Measurements from ENCODE around the gene PCBP3. TPM values are rescaled to one million over a fixed set of nuclear protein-coding genes. Genes with fewer than 3 reads are reported as not detected.

Gene PCBP3
- polyA plus RNA-seq, 1 donor from 2014 or later, result 1.7 TPM

DNA sequence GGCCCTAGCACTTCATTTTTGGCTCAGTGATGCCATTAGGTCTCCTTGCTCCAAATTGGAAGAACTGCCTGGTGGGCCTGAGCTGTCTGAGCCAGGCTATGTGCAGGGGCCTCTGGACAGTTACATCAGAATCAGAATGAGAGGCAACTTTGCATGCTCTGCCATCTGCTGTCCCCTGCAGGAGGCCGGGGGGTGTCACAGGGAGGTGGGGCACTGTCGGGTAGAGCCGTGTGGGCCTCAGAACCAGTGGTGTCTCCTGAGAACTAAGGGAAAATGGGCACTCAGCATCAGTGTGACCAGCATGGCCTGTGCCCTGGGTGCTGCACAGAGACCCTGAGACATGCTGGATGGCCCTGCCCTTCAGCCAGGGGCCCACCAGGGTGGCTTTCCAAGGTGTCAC lies 291.0 kb downstream of the PCBP3 start:
- no peaks in the 10 kb centered on the region for H3K27me3 ChIP-seq (ENCODE audit: insufficient read depth, low read depth, low read length)
- H3K9me2 ChIP-seq (ENCODE audit: insufficient read depth, low read length), result no peaks in the 10 kb centered on the region
- H3K9ac ChIP-seq (ENCODE audit: low read length), result no peak overlapping the region
- no peak overlapping the region for H3K27ac ChIP-seq (ENCODE audit: low read length)
- no peaks in the 10 kb centered on the region for H3F3A ChIP-seq (ENCODE audit: insufficient read depth, low read length, poor library complexity, severe bottlenecking)
- TF ChIP-seq MXI1 (conservative IDR thresholded peaks at IDR 0.05; ENCODE audit: poor library complexity, severe bottlenecking) (no peak), EP300 (conservative IDR thresholded peaks at IDR 0.05; ENCODE audit: poor library complexity, severe bottlenecking) (no peak), SMC3 (conservative IDR thresholded peaks at IDR 0.05; ENCODE audit: poor library complexity) (no peak), TAF1 (IDR thresholded peaks at IDR 0.05; ENCODE audit: low read depth) (no peak), EZH2 (IDR thresholded peaks at IDR 0.05; ENCODE audit: borderline replicate concordance, insufficient read depth, low read length, poor library complexity, severe bottlenecking) (no peak), RAD21 (conservative IDR thresholded peaks at IDR 0.05) (no peak), POLR2AphosphoS5 (IDR thresholded peaks at IDR 0.05) (no peak)
- TF ChIP-seq, protein P1, sequence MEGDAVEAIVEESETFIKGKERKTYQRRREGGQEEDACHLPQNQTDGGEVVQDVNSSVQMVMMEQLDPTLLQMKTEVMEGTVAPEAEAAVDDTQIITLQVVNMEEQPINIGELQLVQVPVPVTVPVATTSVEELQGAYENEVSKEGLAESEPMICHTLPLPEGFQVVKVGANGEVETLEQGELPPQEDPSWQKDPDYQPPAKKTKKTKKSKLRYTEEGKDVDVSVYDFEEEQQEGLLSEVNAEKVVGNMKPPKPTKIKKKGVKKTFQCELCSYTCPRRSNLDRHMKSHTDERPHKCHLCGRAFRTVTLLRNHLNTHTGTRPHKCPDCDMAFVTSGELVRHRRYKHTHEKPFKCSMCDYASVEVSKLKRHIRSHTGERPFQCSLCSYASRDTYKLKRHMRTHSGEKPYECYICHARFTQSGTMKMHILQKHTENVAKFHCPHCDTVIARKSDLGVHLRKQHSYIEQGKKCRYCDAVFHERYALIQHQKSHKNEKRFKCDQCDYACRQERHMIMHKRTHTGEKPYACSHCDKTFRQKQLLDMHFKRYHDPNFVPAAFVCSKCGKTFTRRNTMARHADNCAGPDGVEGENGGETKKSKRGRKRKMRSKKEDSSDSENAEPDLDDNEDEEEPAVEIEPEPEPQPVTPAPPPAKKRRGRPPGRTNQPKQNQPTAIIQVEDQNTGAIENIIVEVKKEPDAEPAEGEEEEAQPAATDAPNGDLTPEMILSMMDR (IDR thresholded peaks at IDR 0.05; ENCODE audit: poor library complexity, severe bottlenecking), result no peak
- TF ChIP-seq, protein P2, sequence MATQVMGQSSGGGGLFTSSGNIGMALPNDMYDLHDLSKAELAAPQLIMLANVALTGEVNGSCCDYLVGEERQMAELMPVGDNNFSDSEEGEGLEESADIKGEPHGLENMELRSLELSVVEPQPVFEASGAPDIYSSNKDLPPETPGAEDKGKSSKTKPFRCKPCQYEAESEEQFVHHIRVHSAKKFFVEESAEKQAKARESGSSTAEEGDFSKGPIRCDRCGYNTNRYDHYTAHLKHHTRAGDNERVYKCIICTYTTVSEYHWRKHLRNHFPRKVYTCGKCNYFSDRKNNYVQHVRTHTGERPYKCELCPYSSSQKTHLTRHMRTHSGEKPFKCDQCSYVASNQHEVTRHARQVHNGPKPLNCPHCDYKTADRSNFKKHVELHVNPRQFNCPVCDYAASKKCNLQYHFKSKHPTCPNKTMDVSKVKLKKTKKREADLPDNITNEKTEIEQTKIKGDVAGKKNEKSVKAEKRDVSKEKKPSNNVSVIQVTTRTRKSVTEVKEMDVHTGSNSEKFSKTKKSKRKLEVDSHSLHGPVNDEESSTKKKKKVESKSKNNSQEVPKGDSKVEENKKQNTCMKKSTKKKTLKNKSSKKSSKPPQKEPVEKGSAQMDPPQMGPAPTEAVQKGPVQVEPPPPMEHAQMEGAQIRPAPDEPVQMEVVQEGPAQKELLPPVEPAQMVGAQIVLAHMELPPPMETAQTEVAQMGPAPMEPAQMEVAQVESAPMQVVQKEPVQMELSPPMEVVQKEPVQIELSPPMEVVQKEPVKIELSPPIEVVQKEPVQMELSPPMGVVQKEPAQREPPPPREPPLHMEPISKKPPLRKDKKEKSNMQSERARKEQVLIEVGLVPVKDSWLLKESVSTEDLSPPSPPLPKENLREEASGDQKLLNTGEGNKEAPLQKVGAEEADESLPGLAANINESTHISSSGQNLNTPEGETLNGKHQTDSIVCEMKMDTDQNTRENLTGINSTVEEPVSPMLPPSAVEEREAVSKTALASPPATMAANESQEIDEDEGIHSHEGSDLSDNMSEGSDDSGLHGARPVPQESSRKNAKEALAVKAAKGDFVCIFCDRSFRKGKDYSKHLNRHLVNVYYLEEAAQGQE (IDR thresholded peaks at IDR 0.05; ENCODE audit: borderline replicate concordance), result no peak
- H4K20me1 ChIP-seq (ENCODE audit: insufficient read depth), result no peaks in the 10 kb centered on the region
- peaks cover 7% of the 10 kb centered on the region for H3K9me3 ChIP-seq (ENCODE audit: low read length)
- no peaks in the 10 kb centered on the region for H3K36me3 ChIP-seq (ENCODE audit: insufficient read depth, low read length)
- no peak overlapping the region for H2AFZ ChIP-seq (ENCODE audit: low read depth, low read length)
- no peak overlapping the region for H3K4me2 ChIP-seq (ENCODE audit: low read length)
- H3K4me3 ChIP-seq (ENCODE audit: low read length), result no peak overlapping the region
- no peaks in the 10 kb centered on the region for H3K79me2 ChIP-seq (replicated peaks; ENCODE audit: insufficient read depth, low read length)

DNA sequence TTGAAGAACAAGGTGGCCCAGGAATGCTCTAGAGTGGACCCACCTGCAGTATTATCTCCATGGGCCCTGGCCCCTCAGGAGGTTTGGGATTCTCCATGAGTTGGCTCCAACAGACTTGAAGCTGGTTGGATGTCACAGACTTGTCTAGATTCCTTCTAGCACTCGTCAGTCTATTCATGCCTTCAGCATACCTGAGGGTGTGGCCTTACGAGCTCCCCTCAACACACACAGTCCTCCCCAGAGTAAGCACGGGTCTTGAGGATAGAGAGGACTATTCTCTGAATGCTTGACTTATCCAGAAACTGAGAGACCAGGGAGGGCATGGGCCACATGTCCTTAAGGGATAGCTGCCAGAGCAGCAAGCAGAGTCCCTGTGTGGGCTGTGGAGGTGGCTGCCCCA lies 292.1 kb downstream of the PCBP3 start:
- Histone ChIP-seq H2AFZ (ENCODE audit: low read depth, low read length) (no peak overlapping the region), H3K27me3 (ENCODE audit: insufficient read depth, low read depth, low read length) (no peaks in the 10 kb centered on the region), H3F3A (ENCODE audit: insufficient read depth, low read length, poor library complexity, severe bottlenecking) (no peaks in the 10 kb centered on the region), H3K9ac (ENCODE audit: low read length) (no peak overlapping the region), H3K9me3 (ENCODE audit: low read length) (peaks cover 7% of the 10 kb centered on the region), H3K4me3 (ENCODE audit: low read length) (no peak overlapping the region), H4K20me1 (ENCODE audit: insufficient read depth) (no peaks in the 10 kb centered on the region), H3K79me2 (replicated peaks; ENCODE audit: insufficient read depth, low read length) (no peaks in the 10 kb centered on the region), H3K9me2 (ENCODE audit: insufficient read depth, low read length) (no peaks in the 10 kb centered on the region), H3K27ac (ENCODE audit: low read length) (no peak overlapping the region), H3K4me2 (ENCODE audit: low read length) (no peak overlapping the region), H3K36me3 (ENCODE audit: insufficient read depth, low read length) (no peaks in the 10 kb centered on the region)
- TF ChIP-seq POLR2AphosphoS5 (IDR thresholded peaks at IDR 0.05) (no peak), RAD21 (conservative IDR thresholded peaks at IDR 0.05) (no peak)
- TF ChIP-seq, protein P2 (IDR thresholded peaks at IDR 0.05; ENCODE audit: borderline replicate concordance), result no peak
- TF ChIP-seq, protein P1 (IDR thresholded peaks at IDR 0.05; ENCODE audit: poor library complexity, severe bottlenecking), result no peak

All from neural cell (in vitro differentiated cells).